ENCODE results near the gene VGLL1. TPM values are rescaled to one million over a fixed set of nuclear protein-coding genes. Genes with fewer than 3 reads are reported as not detected.

Gene VGLL1
- total RNA-seq, 1 donor from 2014 or later = not detected

Other genes with a start within 250 kb of the VGLL1 start
- not detected in 2 replicates for gene ADGRG4, start 231.3 kb upstream of the VGLL1 start, total RNA-seq
- gene BRS3, start 44.3 kb upstream of the VGLL1 start, total RNA-seq = not detected in 2 replicates
- gene HTATSF1, start 34.6 kb upstream of the VGLL1 start, total RNA-seq = 49.4 and 55.1 TPM in 2 replicates
- 178 and 181 TPM in 2 replicates for gene CD40LG, start 115.9 kb downstream of the VGLL1 start, total RNA-seq
- 37.4 and 38.0 TPM in 2 replicates for gene ARHGEF6, start 248.7 kb downstream of the VGLL1 start, total RNA-seq

Measured in activated CD4-positive, alpha-beta T cell treated with anti-CD3 and anti-CD28 coated beads, Interleukin-2, amount 10 ng/mL, durations not matched to agents 24 days and 14 days (primary cell).